Fibroblast of skin of left biceps (primary cell): ENCODE data around the gene AADAC.
A peak's percentile ranks its signal among the peaks of the same experiment; 100 is the strongest.
"Not testable (repeated sequence)": the region's sequence is repeated elsewhere in the genome, so short reads cannot be mapped to it uniquely, and the experiment has no call there.

Experiments
- DNase-seq, 2 experiments: peaks; one replicate each; pipeline ENCODE4 v3.0.0-alpha.2; 2013; ENCODE audit warnings: low read depth in 2 of 2

The AADAC gene

GRCh38 chr3:151856118-151856517 lies 42.2 kb downstream of the AADAC start:
- no peak for DNase-seq

- no peak for DNase-seq
These were observed 42.7 kb downstream of the AADAC start for GRCh38 chr3:151856641-151857040.

DNA sequence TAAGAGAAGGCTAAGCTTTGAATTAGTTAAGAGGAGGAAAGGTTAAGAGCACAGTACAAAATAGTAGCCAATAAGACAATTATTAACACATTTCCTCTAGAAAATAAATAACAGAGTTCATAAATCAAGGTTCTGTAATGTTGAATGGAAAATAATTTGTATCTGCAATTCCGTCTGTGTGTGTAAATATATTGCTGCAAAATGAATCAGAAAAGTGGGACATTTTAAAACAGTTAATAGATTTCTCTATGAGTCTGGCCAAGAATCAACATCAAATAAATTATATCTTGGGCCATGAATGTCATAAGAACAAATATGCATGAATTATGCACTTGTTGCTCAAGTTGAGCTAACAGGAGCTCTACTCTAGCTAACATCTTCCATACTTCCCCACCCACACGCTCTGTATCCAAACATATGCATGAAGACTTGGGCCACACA lies 45.3 kb downstream of the AADAC start:
- no peak for DNase-seq

GRCh38 chr3:151859905-151860304 lies 46.0 kb downstream of the AADAC start:
- DNase-seq, result no peak

GRCh38 chr3:151863611-151864010 lies 49.7 kb downstream of the AADAC start:
- no peak for DNase-seq

DNA sequence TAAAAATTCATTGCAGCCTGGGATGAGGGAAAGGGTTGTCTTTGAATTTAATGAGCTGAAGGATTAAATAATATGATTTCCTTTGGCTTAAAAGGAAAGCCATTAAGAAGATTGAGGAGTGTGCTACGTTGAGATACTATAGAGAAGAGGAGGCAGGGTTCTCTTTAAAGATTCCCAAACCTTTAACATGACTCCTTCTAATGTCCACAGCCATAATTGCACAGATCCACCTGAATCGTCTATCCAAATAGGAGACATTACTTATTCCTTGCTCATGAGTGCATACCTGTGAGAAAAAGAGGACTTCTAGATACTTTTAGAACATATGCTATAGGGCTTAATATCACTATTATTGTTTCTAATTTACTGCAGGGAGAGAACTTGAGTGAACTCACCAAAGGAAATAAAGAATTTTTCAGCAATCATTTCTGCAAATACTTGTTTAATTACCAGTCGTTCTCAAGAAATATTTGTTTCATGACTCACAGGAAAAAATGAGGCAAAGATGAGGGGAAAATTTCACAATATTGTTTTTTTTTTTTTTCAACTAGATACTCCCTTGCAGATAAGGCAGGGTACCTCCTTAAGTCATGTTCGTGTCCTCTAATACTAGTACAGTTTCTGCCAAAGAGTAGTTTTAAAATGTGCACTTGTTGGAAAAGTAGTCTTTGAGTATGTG lies 50.6 kb downstream of the AADAC start:
- peak; percentile 69 to 73 for DNase-seq

GRCh38 chr3:151866711-151867410 lies 52.9 kb downstream of the AADAC start:
- DNase-seq, result no peak

- no peak for DNase-seq
These were observed 53.8 kb downstream of the AADAC start for GRCh38 chr3:151867666-151868065.

GRCh38 chr3:151869181-151869580 lies 55.3 kb downstream of the AADAC start:
- DNase-seq, result no peak

- no peak for DNase-seq
These were observed 57.9 kb downstream of the AADAC start for GRCh38 chr3:151871639-151872468.

DNA sequence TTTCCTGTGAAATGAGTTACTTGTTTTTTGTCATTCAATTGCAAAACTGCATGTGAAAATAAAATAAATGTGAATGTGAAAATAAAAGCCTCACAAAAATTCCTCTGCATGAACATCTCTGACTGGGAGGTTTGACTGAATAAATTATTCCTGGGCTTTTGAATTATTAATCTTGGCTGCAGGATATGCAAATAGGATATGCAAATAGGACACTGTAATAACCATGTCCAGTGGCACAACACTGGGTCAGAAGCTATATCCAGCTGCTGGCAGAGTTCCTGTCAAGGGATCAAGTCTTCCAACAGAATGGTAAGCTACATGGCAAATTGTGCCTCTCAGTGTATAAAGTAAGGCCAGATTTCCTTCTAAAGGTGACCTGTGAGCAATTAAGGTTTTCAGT lies 59.5 kb downstream of the AADAC start, which contains the start of gene SUCNR1:
Gene SUCNR1 (plus strand): TSS at position 246 of the 400 bp plus-strand sequence. CDS start 6,250 bp downstream, outside the sequence.
- no peak for DNase-seq

GRCh38 chr3:151874079-151874478 lies 60.2 kb downstream of the AADAC start:
- not testable (repeated sequence) for DNase-seq

GRCh38 chr3:151875759-151876158 lies 61.8 kb downstream of the AADAC start:
- no peak for DNase-seq

- DNase-seq, result no peak
These were observed 63.4 kb downstream of the AADAC start for GRCh38 chr3:151877269-151877668.
